COLO668 (cell line): Measurements from ENCODE around the gene UTY.

Experiments
- DNase-seq: peaks from one replicate; lab custom pipeline; 2025; ENCODE audit not compliant: unreplicated experiment; lab: John Stamatoyannopoulos, UW

UTY gene

GRCh38 chrY:13416869-13417661 is 62.8 kb downstream of the UTY start:
- no peak for DNase-seq

DNA sequence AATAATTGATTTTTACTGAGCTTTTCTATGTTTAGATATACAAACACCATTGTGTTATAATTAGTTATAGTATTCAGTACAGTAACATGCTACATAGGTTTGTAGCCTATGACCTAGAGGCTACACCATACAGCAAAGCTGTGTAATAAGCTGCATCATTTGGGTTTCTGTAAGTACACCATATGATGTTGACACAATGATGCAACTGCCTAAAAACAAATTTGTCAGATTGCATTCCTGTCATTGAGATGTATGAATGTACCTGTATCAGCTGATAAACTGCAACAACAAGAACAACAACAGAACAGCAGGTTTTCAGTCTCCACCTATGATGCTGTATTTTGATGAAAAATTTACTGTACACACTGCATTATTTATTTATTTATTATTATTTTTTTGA is 64.3 kb downstream of the UTY start:
- no peak for DNase-seq

DNA sequence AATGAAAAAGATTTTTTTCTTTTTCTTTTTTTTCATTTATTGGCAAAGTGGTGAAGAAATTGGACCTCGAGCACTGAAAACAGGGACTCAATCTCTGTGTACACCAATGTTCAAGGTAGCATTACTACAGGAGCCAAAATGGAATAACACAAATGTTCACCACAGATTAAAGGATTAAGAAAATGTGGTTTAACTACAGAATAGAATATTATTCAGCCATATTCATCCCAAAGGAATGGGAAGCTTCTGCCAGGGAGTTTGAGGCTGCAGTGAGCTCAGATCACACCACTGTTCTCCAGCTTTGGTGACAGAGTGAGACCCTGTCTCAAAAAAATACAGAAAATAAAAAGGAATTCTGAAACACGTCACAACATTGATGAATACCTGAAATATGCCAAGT is 81.0 kb downstream of the UTY start:
- no peak for DNase-seq

DNA sequence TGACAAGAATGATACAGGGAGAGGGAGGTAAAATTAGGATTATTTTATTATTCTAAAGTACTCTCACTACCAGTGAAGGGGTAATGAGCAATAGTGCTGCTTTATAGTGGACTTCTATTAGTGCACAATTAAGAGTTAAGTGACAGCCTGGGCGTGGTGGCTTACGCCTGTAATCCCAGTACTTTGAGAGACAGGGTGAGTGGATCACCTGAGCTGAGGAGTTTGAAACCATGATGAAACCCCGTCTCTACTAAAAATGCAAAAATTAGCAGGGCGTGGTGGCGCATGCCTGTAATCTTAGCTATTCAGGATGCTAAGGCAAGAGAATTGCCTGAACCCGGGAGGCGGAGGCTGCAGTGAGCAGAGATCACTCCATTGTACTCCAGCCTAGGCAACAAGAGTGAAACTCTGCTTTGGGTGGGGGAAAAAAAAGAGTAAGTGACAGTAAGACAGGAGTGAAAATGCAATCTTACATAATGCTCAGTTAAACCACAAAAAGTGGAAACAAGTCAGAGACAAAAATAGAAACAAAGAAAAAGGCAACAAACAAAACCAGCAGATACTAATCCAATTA is 98.6 kb downstream of the UTY start:
- DNase-seq = no peak

- DNase-seq = no peak
Observed at GRCh38 chrY:13370868-13371800, 108.7 kb downstream of the UTY start.

DNA sequence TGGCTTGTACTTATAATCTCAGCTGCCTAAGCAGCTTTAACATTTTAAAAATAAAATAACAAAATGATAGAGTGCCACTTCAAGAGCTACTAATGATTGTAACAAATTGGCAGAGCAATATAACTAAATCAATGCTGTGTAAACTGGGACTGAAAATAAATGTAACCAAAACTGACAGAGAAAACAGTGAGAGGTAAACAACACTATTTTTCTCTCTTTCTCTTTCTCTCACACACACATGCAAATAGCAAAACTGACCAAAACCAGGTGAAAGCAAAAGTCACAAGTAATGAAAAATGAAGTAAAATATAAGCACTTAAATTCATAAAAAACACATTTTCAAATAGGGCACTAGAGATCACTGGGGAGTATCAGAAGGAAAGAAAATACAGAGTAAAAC is 109.6 kb downstream of the UTY start:
- no peak for DNase-seq

DNA sequence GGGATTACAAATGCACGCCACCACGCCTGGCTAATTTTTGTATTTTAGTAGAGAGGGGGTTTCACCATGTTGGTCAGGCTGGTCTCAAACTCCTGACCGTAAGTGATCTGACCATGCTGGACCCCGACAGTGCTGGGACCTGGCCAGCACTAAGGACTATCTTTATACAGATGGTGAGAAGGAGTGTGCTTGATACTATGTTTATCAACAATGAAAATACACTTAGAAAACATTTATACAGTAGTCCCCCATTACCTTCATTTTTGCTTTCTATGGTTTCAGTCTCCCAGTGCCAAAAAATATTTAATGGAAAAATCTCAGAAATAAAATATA is 111.4 kb downstream of the UTY start:
- no peak for DNase-seq

- no peak for DNase-seq
Observed at GRCh38 chrY:13363641-13364040, 116.2 kb downstream of the UTY start.

DNA sequence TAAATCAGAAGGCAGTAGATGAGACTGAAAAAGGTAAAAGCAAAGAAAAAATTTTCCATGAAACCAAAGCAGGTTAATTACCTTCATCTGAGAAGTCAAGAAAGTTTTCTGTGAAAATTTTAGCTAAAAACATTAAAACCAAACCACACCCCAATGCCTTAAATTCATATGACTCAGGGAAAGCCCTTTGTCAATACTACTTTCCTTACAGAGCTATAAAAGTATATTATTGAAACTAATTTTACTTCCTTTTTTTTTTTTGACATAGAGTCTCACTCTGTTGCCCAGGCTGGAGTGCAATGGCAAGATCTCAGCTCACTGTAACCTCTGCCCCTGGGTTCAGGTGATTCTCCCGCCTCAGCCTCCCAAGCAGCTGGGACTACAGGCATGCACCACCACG is 117.2 kb downstream of the UTY start:
- DNase-seq = no peak

GRCh38 chrY:13361656-13362636 is 117.9 kb downstream of the UTY start:
- no peak for DNase-seq

GRCh38 chrY:13351443-13351842 is 128.4 kb downstream of the UTY start:
- DNase-seq = no peak

- no peak for DNase-seq
Observed at GRCh38 chrY:13347106-13347505, 132.7 kb downstream of the UTY start.

DNA sequence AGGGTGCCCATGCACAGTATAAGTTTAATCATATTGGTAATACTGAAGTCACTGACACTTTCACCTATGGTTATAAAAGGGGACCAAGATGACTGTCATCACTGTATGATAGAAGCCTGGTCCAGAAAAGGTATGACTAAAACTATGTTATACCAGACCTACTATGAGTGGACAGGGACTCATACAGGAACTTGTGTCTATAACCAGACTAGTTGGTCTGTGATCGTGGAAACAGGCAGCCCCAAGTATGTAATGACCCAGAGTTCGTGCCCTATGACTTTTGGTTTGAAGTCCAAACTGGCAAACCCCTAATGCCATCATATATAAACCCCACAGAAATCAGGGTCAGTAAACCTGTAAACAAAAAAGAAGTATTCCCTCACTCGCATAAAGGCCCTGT is 134.3 kb downstream of the UTY start:
- no peak for DNase-seq

DNA sequence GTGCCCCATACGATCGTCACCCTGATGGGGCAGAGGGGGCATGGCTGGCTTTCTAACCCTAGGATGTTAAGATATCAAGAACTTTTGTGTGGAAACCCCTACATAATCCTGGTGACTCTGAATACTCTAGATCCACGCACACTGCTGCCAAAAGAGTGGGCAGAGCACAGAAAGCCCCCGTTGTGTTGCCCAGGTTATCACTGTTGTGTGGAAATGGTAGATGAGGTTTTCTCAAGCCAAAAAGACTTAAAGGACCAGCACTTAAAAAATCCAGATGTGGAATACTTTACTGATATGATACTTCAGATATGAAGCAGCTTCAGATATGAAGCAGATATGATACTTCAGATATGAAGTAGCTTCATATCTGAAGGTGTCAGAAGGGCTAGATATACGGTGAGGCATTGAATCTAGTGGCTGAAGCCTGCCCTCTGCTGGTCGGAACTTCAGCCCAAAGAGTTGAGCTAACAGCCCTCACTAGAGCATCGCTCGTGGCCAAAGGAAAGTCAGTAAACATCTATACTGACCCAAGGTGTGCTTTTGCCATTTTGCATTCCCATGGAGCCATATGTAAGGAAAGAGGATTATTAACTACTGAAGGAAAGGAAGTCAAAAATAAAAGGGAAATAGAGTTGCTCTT is 136.4 kb downstream of the UTY start:
- no peak for DNase-seq

DNA sequence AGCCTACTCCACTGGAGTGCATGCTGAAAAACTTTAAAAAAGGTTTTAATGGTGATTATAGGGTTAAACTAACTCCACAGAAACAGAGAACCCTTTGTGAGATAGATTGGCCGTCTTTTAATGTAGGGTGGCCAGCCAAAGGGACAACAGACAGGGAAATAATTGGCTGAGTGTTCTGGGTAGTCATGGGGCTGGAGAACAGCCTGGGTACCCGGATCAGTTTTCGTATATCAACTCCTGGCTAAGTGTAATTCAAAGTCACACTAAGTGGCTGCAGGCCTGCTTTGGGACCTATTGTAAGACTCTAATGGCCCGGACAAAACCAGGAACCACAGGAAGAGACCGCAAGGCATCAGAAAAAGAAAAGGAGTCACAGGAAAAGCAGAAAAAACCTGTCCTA is 139.9 kb downstream of the UTY start:
- no peak for DNase-seq

DNA sequence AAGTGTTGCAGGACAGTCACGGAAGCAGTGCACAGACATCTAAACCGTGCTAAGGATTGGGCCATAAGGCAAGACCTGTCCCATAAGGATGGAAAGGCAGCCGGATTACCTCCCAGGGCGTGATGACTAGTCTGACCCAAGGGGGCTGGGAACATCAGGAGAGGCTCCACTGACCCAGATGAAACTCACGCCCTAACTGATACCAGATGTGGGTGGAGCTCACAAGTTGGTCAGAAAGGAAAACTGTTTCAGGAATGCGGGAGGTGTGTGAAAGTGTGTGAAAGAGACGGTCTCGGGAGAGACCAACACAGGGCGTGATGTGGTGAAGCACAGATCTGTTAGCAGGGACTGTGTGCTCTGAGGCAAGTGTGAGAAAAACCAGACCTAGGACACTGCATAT is 140.5 kb downstream of the UTY start:
- no peak for DNase-seq

GRCh38 chrY:13338711-13339110 is 141.1 kb downstream of the UTY start:
- DNase-seq = no peak

DNA sequence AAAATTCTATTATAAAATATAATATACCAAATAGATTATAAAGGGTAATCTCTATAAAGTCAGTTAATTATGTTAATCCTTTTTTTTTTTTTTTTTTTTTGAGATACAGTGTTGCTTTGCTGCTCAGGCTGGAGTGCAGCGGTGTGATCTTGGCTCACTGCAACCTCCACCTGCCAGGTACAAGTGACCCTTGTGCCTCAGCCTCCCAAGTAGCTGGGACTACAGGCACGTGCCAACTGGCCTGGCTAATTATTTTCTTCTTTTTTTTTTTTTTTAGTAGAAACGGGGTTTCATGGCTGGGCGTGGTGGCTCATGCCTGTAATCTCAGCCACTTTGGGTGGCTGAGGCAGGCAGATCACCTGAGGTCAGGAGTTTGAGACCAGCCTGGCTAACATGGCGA is 141.9 kb downstream of the UTY start:
- DNase-seq = no peak

GRCh38 chrY:13333791-13334190 is 146.0 kb downstream of the UTY start:
- no peak for DNase-seq

- no peak for DNase-seq
Observed at GRCh38 chrY:13330651-13331050, 149.2 kb downstream of the UTY start.
